Nephron (organoid): ENCODE results near the gene ZNF527.

ENCODE experiments used
- H3K27ac Mint-ChIP-seq, 3 experiments: 2 replicates each; pipeline ENCODE4 v1.8.0; 2020; ENCODE audit warnings: mixed read lengths in 3 of 3, mild to moderate bottlenecking in 2 of 3, moderate library complexity in 1 of 3
- H3K27me3 Mint-ChIP-seq: 2 replicates; pipeline ENCODE4 v1.8.0; 2021; ENCODE audit warnings: low read depth, mild to moderate bottlenecking, moderate library complexity, mixed read lengths
- H3K36me3 Mint-ChIP-seq: 2 replicates; pipeline ENCODE4 v1.8.0; 2020; ENCODE audit warnings: low read depth, mixed read lengths
- H3K4me1 Mint-ChIP-seq: 2 replicates; pipeline ENCODE4 v1.8.0; 2020; ENCODE audit warnings: mixed read lengths
- H3K4me3 Mint-ChIP-seq, 3 experiments: 2 replicates each; pipeline ENCODE4 v1.8.0; 2020; ENCODE audit warnings: mild to moderate bottlenecking in 3 of 3, mixed read lengths in 3 of 3, moderate library complexity in 2 of 3
- H3K9me3 Mint-ChIP-seq: 2 replicates; pipeline ENCODE4 v1.8.0; 2020; ENCODE audit warnings: mixed read lengths
- TF ChIP-seq, protein P1 (sequence below), 3 experiments: fragments of 200-600 bp; sonication (generic); IDR thresholded peaks; one replicate each; pipeline ENCODE4 v1.5.0; 2021; ENCODE audit warnings: antibody characterized with exemption in 3 of 3; ENCODE audit not compliant: unreplicated experiment in 3 of 3

ZNF527 gene

DNA sequence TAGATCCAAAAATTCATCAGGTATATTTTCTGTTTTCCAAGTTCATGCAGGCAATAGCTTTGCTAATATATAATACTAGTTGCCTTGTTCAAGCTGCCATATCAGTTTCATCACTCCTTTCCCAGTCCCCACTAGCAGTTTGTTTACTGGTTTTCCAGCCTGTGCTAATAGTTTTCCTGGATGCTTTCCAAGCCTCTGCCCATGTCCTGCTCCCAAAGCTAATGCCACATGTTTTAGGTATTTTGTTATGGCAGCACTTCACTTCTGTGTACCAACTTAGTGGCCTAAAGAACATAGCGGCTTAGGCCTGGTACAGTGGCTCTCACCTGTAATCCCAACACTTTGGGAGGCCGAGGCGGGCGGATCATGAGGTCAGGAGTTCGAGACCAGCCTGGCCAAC, 28.1 kb upstream of the ZNF527 start:
- Mint-ChIP-seq H3K4me1 (no peaks in the 10 kb centered on the region), H3K4me3 (no peak overlapping the region), H3K27me3 (no peaks in the 10 kb centered on the region), H3K36me3 (peaks cover 91% of the 10 kb centered on the region), H3K9me3 (peaks cover 19% of the 10 kb centered on the region), H3K27ac (no peak overlapping the region)
- TF ChIP-seq, protein P1, sequence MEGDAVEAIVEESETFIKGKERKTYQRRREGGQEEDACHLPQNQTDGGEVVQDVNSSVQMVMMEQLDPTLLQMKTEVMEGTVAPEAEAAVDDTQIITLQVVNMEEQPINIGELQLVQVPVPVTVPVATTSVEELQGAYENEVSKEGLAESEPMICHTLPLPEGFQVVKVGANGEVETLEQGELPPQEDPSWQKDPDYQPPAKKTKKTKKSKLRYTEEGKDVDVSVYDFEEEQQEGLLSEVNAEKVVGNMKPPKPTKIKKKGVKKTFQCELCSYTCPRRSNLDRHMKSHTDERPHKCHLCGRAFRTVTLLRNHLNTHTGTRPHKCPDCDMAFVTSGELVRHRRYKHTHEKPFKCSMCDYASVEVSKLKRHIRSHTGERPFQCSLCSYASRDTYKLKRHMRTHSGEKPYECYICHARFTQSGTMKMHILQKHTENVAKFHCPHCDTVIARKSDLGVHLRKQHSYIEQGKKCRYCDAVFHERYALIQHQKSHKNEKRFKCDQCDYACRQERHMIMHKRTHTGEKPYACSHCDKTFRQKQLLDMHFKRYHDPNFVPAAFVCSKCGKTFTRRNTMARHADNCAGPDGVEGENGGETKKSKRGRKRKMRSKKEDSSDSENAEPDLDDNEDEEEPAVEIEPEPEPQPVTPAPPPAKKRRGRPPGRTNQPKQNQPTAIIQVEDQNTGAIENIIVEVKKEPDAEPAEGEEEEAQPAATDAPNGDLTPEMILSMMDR (IDR thresholded peaks at IDR 0.05; ENCODE audit: unreplicated experiment in 3 of 3) = no peak

DNA sequence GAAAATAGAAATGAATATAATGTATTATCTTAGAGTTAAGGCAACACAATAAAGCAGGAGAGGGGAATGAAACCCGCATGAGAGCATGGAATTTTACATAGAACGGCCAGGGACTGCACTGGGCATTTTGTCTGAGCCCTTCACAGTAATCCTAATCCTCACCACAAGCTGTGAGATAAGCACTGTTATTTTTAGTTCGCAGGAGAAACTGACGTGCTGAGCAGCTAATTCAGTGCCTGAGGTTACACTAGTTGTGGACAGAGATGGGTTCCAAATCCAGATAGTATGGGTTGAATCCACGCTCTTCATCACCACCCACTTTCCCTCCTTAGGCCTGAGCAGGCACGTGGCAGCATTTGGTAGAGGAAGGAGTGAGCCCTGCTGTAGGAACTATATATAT, 24.8 kb upstream of the ZNF527 start:
- TF ChIP-seq, protein P1 (IDR thresholded peaks at IDR 0.05; ENCODE audit: unreplicated experiment in 3 of 3) = no peak
- peaks cover 87% of the 10 kb centered on the region for H3K36me3 Mint-ChIP-seq
- no peaks in the 10 kb centered on the region for H3K4me1 Mint-ChIP-seq
- peaks cover 9% of the 10 kb centered on the region for H3K9me3 Mint-ChIP-seq
- no peaks in the 10 kb centered on the region for H3K27me3 Mint-ChIP-seq
- no peak overlapping the region for H3K27ac Mint-ChIP-seq
- no peak overlapping the region for H3K4me3 Mint-ChIP-seq

DNA sequence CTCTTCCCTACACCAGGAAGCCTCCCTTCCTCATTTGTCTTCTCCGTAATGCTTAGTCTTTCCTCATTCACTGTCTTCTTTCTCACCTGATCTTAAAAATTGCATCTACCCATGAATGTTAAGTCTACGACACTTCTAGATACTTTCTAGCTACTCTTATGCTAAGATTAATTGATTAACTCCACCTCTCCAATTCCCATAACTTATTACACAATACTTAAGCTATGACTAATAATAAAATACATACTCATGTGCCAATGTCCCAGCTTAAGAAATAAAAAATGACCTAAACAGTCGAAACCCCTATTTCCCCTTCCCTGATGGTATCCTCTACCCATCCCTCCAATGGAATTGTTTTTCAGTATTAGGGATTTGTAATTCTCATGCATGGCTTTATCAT, 22.8 kb upstream of the ZNF527 start:
- Mint-ChIP-seq H3K36me3 (peaks cover 89% of the 10 kb centered on the region), H3K4me3 (no peak overlapping the region), H3K27me3 (no peaks in the 10 kb centered on the region), H3K9me3 (no peaks in the 10 kb centered on the region), H3K27ac (no peak overlapping the region), H3K4me1 (no peaks in the 10 kb centered on the region)
- TF ChIP-seq, protein P1 (IDR thresholded peaks at IDR 0.05; ENCODE audit: unreplicated experiment in 3 of 3) = no peak

DNA sequence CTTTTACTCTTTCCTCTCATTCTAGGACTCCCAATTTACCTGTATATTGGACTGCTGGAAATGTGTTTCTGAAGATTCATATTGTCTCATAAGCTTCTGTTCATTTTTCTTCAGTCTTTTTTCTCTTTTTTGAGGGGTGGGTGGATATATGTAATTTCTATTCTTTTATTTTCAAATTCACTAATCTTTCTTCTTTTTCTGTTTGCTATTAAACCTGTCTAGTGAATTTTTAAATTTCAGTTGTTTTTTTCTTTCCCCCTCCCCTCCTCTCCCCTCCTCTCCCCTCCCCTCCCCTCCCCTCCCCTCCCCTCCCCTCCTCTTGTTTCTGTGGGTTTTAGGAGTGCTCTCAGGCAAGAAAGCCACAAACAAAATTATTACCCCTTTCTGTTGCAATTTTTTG, 16.9 kb upstream of the ZNF527 start:
- no peaks in the 10 kb centered on the region for H3K4me1 Mint-ChIP-seq
- H3K27me3 Mint-ChIP-seq = no peaks in the 10 kb centered on the region
- peaks cover 31% of the 10 kb centered on the region for H3K9me3 Mint-ChIP-seq
- TF ChIP-seq, protein P1 (IDR thresholded peaks at IDR 0.05; ENCODE audit: unreplicated experiment in 3 of 3) = no peak
- no peak overlapping the region for H3K4me3 Mint-ChIP-seq
- H3K27ac Mint-ChIP-seq = no peak overlapping the region
- peaks cover 95% of the 10 kb centered on the region for H3K36me3 Mint-ChIP-seq

DNA sequence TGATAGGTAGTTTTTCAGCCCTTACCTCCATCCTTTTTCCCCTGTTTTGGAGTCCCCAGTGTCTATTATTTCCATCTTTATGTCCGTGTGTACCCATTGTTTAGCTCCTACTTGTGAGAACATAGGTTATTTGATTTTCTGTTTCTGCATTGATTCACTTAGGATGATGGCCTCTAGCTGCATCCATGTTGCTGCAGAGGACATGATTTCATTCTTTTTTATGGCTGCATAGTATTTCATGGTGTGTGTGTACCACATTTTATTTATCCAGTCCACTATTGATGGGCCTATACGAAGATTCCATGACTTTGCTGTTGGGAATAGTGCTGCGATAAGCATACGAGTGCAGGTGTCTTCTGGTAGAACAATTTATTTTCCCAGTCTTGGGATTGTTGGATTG, 15.0 kb upstream of the ZNF527 start:
- peaks cover 100% of the 10 kb centered on the region for H3K36me3 Mint-ChIP-seq
- TF ChIP-seq, protein P1 (IDR thresholded peaks at IDR 0.05; ENCODE audit: unreplicated experiment in 3 of 3) = no peak
- no peak overlapping the region for H3K27ac Mint-ChIP-seq
- H3K27me3 Mint-ChIP-seq = no peaks in the 10 kb centered on the region
- no peak overlapping the region for H3K4me3 Mint-ChIP-seq
- peaks cover 40% of the 10 kb centered on the region for H3K9me3 Mint-ChIP-seq
- H3K4me1 Mint-ChIP-seq = no peaks in the 10 kb centered on the region

DNA sequence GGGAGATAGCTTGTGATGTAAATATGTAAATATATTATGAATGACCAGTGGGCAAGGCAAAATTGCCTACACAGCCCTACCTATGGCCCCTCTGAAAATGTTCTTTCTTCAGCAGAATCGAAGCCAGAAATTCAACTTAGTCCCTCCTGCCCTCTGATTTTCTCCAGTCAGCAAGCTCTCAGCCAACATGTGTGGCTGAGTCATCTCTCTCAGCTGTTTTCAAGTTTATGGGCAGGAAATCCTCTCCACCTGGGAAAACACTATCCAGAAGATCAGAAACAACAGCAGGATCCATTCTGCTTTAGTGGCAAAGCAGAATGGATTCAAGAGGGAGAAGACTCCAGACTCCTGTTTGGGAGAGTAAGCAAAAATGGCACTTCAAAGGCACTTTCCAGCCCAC, 8.9 kb upstream of the ZNF527 start:
- TF ChIP-seq, protein P1 (IDR thresholded peaks at IDR 0.05; ENCODE audit: unreplicated experiment in 3 of 3) = no peak
- no peaks in the 10 kb centered on the region for H3K4me1 Mint-ChIP-seq
- no peak overlapping the region for H3K4me3 Mint-ChIP-seq
- H3K9me3 Mint-ChIP-seq = peaks cover 58% of the 10 kb centered on the region
- peaks cover 94% of the 10 kb centered on the region for H3K36me3 Mint-ChIP-seq
- no peaks in the 10 kb centered on the region for H3K27me3 Mint-ChIP-seq
- no peak overlapping the region for H3K27ac Mint-ChIP-seq
